NCI-H1417 (cell line): ENCODE data around the gene TENT5A.
"Not testable (repeated sequence)": the region's sequence is repeated elsewhere in the genome, so short reads cannot be mapped to it uniquely, and the experiment has no call there.

Source experiments
- DNase-seq, 3 experiments: peaks; one replicate each; lab custom pipeline; 2025; lab: John Stamatoyannopoulos, UW

Gene TENT5A

DNA sequence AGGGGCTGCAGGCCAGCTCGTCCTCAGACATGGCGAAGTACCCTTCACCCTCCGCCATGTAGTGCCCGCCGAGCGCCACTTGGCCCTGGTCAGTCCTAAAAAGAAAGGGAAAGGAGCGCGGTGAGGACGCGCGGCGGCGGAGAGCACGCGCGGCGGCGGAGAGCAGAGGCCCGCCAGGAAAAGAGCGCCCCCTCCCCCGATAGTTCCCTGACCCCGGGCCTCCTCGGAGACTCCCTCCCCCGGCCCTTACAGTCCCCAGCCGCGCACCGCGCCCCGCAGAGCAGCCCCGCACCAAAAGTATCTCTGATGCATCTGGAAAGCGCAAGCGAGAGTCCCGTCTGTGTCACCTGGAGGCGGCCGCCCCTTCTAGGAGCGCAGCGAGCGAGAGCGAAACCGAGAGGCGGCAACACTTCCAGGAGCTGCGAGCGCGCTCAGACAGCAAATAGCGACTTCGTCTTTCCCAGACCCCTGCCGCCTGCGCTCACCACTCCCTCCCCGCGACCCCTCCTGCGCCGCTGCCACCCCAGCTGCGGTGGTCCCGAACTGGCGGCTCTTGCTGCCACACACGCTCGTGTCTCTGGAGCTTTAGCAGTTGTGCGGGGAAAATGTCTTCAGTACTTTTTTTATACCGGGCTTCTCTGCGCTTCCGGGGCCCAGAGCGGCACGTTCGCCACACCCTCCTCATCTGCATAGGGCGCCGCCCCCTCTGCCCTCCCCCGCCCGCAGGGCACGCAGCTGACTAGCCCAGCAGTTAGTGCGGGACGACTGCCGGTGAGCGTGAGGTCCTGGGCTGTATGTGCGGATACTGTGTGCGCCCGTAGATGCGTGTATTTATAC, at the start of gene TENT5A:
Gene TENT5A, minus strand, starts transcription at position 598 of the 837 bp plus-strand sequence. Its CDS starts 540 bp downstream, at position 58.
- DNase-seq, result peak; percentile 66 to 95 (median 95)

DNA sequence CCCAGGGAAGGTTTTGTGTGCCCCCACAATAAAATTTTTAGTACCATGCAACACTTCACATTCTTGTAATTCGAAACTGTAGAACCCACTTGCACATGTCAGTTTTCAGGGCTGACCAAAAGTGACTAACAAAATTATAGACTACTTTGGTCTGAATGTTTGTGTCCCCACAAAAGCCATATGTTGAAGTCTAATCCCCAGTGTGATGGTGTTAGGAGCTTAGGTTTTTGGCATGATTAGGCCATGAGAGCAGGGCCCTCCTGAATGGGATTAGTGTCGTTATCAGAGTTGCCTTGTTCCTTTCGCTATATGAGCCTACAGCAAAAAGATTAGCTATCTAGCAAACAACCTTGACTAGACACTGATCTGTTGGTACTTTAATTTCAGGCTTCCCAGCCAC, 49.0 kb upstream of the TENT5A start:
- DNase-seq, result no peak

DNA sequence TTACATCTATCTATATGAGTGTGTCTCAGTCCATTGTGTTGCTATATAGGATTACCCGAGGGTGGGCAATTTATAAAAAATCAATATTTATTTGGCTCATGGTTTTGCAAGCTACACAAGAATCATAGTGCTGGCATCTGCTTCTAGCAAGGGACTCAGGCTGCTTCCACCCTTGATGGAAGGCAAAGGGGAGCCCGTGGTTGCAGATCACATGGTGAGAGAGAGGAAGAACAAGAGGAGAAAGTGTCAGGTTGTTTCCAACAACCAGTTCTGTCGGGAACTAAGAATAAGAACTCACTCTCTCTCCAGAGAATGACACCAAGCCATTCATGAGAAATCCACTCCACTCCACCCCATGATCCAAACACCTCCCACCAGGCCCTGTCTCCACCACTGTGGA, 48.2 kb upstream of the TENT5A start:
- DNase-seq, result no peak

GRCh38 chr6:81799323-81799722, 46.8 kb upstream of the TENT5A start:
- no peak for DNase-seq

GRCh38 chr6:81797591-81797990, 45.1 kb upstream of the TENT5A start:
- DNase-seq, result no peak

DNA sequence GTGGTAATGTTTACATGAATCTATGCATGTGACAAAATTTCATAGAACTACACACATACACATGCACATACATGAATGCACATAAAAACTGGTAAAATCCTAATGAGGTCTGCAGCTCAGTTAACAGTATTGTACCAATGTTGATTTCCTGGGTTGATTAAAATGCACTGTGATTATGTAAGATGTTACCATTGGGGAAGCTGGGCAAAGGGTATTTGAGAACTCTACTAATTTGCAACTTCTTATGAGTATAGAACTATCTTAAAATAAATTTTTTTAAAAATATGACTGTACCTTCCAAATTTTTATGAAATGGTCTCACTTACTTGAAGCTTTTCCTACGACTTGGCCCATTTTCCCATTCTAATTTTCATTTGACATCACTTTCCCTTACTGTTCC, 43.4 kb upstream of the TENT5A start:
- DNase-seq, result no peak

- no peak for DNase-seq
These were observed 41.5 kb upstream of the TENT5A start for GRCh38 chr6:81793821-81794475.

DNA sequence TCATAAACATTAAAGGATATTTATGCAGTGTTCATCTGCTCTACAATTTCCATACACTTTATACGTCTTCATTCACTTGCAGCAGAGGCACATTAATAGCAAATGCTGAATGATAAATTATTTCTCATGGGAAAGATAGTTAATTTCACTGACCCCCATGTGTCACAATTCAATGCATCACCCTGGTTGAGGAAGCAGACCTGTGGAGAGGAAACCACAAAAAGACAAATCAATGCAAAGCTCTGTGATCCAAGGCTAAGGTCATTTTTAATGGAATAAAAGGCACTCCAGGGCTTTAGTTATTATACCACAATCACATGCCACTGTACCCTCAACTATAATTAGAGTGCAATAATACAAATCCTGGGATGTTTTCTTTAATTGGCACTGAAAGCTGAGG, 40.3 kb upstream of the TENT5A start:
- peak in 1 of 3 experiments; percentile 42 for DNase-seq

GRCh38 chr6:81791756-81792155, 39.3 kb upstream of the TENT5A start:
- no peak for DNase-seq

- DNase-seq, result no peak
These were observed 37.6 kb upstream of the TENT5A start for GRCh38 chr6:81790034-81790433.

GRCh38 chr6:81789291-81789690, 36.8 kb upstream of the TENT5A start:
- no peak for DNase-seq

DNA sequence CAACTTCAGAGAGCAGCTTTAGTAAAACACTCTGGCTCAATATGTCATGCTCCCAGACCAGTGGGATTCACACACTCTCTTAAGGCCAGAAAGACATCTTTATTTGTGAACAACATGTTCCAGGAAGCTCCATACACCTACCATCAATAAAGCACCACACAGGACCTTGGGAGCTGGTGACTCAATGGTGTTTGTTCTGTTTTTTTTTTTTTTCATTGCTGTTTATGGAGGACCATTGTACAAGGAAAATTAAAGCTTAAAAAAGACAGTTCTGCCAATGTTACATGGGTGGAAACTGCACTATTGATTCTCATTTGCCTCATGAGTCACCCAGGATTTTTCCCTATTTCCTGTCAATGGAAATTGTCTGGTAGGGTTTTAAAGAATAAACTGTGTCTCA, 36.3 kb upstream of the TENT5A start:
- no peak for DNase-seq

DNA sequence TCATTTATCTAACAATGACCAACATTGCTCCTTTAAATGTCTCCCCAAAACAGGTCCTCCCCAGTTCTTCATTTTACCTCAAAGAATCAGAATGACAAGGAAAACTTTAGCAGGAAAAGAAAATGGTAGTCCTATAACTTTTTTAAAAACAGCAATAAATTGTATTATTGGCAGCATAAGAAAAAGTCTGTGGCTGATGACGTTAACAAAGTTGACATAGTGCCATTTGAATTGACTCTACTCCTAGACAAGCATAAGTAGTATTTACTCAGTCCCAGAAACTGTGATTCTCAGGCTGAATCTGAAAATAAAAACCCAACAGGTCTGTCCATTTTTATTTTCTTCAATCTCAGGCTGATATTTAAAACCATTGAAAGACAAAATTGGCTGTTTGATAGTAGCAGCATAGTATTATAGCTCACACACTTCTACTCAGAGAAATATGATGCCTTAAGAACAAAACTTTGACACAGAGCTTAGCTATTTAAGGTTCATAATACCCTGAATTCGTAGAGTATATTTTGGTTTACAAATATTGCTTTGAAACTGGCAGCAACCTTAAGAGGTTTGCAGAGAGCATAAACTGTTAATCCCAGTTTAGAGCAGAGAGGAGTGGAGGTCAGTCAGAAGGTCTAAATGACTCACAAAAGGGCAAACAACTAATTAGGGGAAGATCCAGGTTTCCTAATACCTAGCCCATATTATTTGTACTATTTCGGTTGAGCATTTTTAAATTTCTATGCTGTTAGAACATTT, 35.0 kb upstream of the TENT5A start:
- DNase-seq, result no peak

- no peak for DNase-seq
These were observed 33.7 kb upstream of the TENT5A start for GRCh38 chr6:81786150-81786549.

DNA sequence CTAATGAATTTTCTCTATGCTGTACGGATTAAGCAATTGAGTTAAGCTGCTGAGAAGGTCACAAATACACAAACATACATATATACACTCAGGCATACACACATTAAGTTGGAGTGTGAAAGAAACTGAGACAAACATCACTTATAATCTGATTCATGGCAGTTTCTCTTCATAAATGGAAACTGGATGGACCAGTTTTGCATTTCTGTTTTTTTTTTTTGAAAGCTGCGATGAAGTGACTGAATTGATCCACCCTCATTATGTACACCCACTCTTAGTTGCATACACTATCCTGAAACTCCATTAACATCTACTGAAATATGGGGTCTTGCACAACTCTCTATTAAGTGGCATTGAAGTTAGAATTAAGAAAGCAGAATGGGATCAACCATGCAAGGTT, 32.9 kb upstream of the TENT5A start:
- DNase-seq, result peak in 1 of 3 experiments; percentile 36

- DNase-seq, result no peak
These were observed 31.4 kb upstream of the TENT5A start for GRCh38 chr6:81783893-81784292.

GRCh38 chr6:81781624-81782023, 29.1 kb upstream of the TENT5A start:
- no peak for DNase-seq

- no peak for DNase-seq
These were observed 25.2 kb upstream of the TENT5A start for GRCh38 chr6:81777586-81778268.

GRCh38 chr6:81776219-81776618, 23.7 kb upstream of the TENT5A start:
- DNase-seq, result not testable (repeated sequence)

GRCh38 chr6:81774542-81774941, 22.1 kb upstream of the TENT5A start:
- peak in 1 of 3 experiments; percentile 38 for DNase-seq

DNA sequence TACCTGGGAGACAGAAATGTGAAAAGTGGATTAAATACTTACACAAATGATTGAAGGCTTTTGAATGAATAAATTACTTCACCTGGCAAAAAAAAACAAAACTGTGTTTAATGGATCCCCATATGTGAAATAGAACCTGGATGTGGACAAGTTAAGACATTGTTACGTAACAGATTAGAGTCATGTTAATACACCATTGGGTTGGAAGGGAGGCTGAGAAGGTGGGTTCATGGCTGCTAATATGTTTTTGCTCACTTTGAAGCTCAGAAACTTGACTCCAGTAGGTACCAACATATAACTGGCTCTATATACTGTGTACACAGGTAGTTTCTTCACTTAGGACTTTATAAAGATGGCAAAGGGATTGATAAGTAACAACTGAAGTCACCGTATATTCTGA, 21.4 kb upstream of the TENT5A start:
- DNase-seq, result no peak

DNA sequence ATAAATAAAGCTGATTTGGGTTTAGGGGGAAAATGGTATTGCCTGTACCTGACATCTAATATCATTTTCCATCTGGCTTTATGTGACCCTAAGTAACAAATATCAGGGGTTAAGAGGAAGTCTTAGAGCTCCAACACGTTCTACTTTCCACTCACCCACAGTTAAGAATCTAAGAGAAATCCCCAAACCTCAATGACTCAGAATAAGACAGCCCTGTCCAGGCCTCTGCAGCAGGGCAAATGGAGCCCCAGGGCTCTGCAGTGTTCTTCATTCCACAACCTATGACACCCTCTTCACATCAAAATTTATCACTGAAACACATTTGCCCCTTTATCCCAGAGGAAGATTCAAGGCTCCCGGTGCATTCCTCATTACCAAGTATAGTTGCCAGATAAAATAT, 20.3 kb upstream of the TENT5A start:
- no peak for DNase-seq
